HFFc6 (cell line): Measurements from ENCODE around the gene ISG20. TPM values are rescaled to one million over a fixed set of nuclear protein-coding genes. Genes with fewer than 3 reads are reported as not detected.

Experiments
- DNase-seq: peaks from one replicate; pipeline ENCODE4 v3.0.0-alpha.2; 2018
- H3K27ac Mint-ChIP-seq: 2 replicates; pipeline ENCODE4 v1.8.0; 2020; ENCODE audit warnings: mild to moderate bottlenecking, mixed read lengths
- H3K27me3 Mint-ChIP-seq: 2 replicates; pipeline ENCODE4 v1.8.0; 2021; ENCODE audit warnings: mild to moderate bottlenecking, moderate library complexity, mixed read lengths; ENCODE audit not compliant: insufficient read depth
- H3K36me3 Mint-ChIP-seq: 2 replicates; pipeline ENCODE4 v1.8.0; 2021; ENCODE audit warnings: low read depth, mixed read lengths
- H3K4me1 Mint-ChIP-seq: 2 replicates; pipeline ENCODE4 v1.8.0; 2020; ENCODE audit warnings: low read depth, mixed read lengths
- H3K4me3 Mint-ChIP-seq: 2 replicates; pipeline ENCODE4 v1.8.0; 2020; ENCODE audit warnings: mild to moderate bottlenecking, moderate library complexity, mixed read lengths
- H3K9me3 Mint-ChIP-seq: 2 replicates; pipeline ENCODE4 v1.8.0; 2020; ENCODE audit warnings: mild to moderate bottlenecking, mixed read lengths
- total RNA-seq, 6 experiments: library from RNA; stranded (reverse); fragmentation: NEBNext Ultra II Directional; extraction: Animal tissue kit (Norgen Biotek cat#: 25700); gene quantifications; 2 replicates in 1 of 6; 3 replicates in 5 of 6; pipeline ENCODE4 v1.2.3, GENCODE V29; 2021
- TF ChIP-seq, protein P1 (sequence below): fragments of 200-600 bp; sonication (generic); IDR thresholded peaks from 2 replicates; pipeline ENCODE4 v1.5.0; 2021; ENCODE audit warnings: antibody characterized with exemption, mild to moderate bottlenecking

Gene ISG20
- total RNA-seq, 6 experiments from 2014 or later: 0.47 to 1.5 (median 0.76) TPM

DNA sequence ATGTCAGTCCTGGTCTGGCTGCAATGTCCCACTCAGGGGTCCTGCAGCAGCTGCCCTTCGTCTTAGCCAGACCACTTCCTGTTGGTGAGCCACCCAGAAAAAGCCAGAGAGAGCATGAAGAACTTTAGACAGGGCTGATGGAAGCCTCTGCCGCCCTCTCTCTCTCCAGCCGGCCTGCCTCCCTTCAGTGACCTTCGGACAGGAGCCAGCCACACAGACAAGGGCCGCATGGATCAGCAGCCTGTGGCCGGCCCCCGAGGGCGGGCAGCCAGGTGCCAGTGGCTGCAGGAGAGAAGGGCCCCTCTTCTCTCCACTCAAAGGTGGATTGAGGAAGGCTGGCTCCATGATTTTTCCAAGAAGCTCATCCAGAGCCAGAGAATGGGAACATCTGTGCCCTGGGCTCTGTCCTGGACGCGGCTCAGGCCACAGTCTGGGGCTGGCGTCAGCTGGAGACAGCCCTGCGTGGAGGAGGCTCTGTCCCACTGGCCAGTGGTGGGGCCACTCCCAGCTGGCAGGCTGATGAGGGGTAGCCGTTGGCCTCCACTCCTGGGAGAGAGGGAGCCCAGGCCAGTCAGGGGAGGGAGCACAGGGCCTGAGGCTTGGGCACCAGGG is 42.9 kb downstream of the ISG20 start:
- peaks cover 14% of the 10 kb centered on the region for H3K27me3 Mint-ChIP-seq

DNA sequence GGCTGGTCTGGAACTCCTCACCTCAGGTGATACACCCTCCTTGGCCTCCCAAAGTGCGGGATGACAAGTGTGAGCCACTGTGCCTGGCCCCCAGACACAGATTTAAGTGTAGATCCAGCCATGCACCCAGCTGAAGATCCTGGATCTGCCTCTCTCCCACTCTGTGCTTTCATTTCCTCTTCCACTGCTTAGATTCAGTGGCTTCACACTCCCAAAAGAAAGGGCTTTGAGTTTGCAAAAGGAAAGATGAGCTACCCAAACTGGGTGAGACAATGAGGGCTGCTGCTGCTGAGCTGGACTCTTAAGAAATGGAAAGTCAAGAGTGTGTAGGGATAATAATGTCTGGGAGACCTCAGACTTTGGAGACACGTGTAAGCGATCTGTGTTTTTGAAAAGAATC is 45.5 kb downstream of the ISG20 start:
- TF ChIP-seq, protein P1, sequence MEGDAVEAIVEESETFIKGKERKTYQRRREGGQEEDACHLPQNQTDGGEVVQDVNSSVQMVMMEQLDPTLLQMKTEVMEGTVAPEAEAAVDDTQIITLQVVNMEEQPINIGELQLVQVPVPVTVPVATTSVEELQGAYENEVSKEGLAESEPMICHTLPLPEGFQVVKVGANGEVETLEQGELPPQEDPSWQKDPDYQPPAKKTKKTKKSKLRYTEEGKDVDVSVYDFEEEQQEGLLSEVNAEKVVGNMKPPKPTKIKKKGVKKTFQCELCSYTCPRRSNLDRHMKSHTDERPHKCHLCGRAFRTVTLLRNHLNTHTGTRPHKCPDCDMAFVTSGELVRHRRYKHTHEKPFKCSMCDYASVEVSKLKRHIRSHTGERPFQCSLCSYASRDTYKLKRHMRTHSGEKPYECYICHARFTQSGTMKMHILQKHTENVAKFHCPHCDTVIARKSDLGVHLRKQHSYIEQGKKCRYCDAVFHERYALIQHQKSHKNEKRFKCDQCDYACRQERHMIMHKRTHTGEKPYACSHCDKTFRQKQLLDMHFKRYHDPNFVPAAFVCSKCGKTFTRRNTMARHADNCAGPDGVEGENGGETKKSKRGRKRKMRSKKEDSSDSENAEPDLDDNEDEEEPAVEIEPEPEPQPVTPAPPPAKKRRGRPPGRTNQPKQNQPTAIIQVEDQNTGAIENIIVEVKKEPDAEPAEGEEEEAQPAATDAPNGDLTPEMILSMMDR: no peak
- Mint-ChIP-seq H3K36me3 (peaks cover 1% of the 10 kb centered on the region), H3K27me3 (peaks cover 19% of the 10 kb centered on the region), H3K4me1 (no peaks in the 10 kb centered on the region), H3K4me3 (no peak overlapping the region), H3K27ac (no peak overlapping the region), H3K9me3 (peaks cover 9% of the 10 kb centered on the region; the same call in 1 of the 2 replicates)
- no peak for DNase-seq

More for the DNA sequence above, 42.9 kb downstream of the ISG20 start:
- H3K27ac Mint-ChIP-seq: no peak overlapping the region
- H3K36me3 Mint-ChIP-seq: no peaks in the 10 kb centered on the region
- DNase-seq: no peak
- no peak overlapping the region for H3K4me3 Mint-ChIP-seq
- no peaks in the 10 kb centered on the region for H3K9me3 Mint-ChIP-seq
- no peaks in the 10 kb centered on the region for H3K4me1 Mint-ChIP-seq
- TF ChIP-seq, protein P1: no peak

DNA sequence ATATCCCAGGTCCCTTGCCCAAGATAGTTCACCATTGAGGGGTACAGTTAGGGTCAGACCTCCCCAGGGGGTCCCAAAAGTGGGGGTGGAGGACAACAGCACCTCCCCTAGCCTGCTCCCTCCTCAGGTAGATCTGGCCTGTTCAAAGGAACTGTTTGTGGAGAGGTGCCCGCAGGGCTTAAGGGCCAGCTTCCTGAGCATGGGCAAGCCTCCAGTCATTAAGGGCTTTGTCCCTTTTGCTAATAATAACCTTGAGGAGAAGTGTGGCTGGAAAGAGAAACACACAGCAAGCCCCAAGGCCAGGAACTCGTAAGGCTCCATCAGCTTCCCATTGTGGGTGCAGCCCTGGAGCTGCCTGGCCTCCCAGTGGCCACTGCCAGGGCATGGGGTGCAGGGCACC is 47.4 kb downstream of the ISG20 start:
- TF ChIP-seq, protein P1: no peak
- Mint-ChIP-seq H3K4me3 (no peak overlapping the region), H3K4me1 (peaks cover 8% of the 10 kb centered on the region), H3K27me3 (peaks cover 28% of the 10 kb centered on the region), H3K27ac (no peak overlapping the region), H3K9me3 (peaks cover 9% of the 10 kb centered on the region; the same call in 1 of the 2 replicates), H3K36me3 (peaks cover 5% of the 10 kb centered on the region)
- DNase-seq: no peak

DNA sequence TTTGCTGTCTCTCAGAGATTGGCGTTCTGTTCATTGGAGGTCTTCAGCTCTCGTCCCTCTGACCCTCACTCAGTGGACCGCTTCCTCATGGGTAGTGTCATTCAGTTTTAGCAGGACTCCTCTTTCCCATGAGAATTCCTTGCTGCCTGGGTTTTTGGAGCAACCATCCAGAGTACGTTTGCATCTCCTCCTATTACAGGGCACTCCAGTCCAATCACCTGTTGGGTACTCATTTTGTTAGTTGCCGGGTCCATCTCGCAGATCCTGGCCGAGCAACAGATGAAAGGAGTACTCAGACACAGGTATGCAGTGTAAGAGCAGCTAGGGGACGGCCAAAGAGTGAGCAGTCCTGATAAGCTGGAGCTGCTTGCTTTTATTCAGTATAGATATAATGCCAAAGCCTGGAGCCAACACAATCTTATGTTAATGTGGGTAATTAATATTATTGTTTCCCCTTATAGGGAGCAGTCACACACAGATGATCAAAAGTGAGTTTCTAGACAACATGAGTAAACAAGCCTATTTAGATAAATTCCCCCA is 49.6 kb downstream of the ISG20 start:
- H3K4me3 Mint-ChIP-seq: no peak overlapping the region
- H3K4me1 Mint-ChIP-seq: peaks cover 8% of the 10 kb centered on the region
- H3K27ac Mint-ChIP-seq: no peak overlapping the region
- TF ChIP-seq, protein P1: no peak
- H3K27me3 Mint-ChIP-seq: peaks cover 29% of the 10 kb centered on the region
- H3K36me3 Mint-ChIP-seq: peaks cover 5% of the 10 kb centered on the region
- DNase-seq: no peak
- peaks cover 9% of the 10 kb centered on the region; the same call in 1 of the 2 replicates for H3K9me3 Mint-ChIP-seq

DNA sequence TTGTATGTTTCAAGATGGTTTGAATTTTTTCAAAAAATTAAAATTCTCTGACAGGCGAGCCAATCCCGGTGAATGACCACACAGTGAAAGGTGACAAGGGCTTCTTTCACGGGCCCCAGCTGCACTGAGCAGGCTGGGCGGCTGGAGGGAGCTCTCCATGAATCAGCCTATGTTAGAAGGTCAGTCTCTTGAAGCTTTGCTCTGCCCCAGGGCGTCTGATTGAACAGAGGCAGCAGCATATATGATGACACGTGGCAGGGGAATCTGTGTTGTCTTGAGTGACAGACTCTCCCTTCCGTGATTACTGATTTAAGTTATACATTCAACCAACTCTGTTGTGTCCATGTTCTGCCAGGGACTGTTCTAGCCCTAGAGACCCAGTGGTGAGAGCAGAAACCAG is 51.5 kb downstream of the ISG20 start:
- TF ChIP-seq, protein P1: peak; percentile 23; the same call in 1 of the 2 replicates
- peak; percentile 49 for DNase-seq
- Mint-ChIP-seq H3K27me3 (peaks cover 27% of the 10 kb centered on the region), H3K4me1 (peaks cover 18% of the 10 kb centered on the region), H3K27ac (no peak overlapping the region), H3K9me3 (peaks cover 9% of the 10 kb centered on the region; the same call in 1 of the 2 replicates), H3K36me3 (peaks cover 5% of the 10 kb centered on the region), H3K4me3 (no peak overlapping the region)
